Measurements from ENCODE around the gene FKBP1A. TPM values are rescaled to one million over a fixed set of nuclear protein-coding genes. Genes with fewer than 3 reads are reported as not detected.

The FKBP1A gene
- total RNA-seq (100 to 1,000 TPM in 1 of 2 donors, 10 to 100 TPM in 1; 77.9 to 113 TPM), total RNA-seq (32.4 to 36.1 reads per million in 2 donors)

DNA sequence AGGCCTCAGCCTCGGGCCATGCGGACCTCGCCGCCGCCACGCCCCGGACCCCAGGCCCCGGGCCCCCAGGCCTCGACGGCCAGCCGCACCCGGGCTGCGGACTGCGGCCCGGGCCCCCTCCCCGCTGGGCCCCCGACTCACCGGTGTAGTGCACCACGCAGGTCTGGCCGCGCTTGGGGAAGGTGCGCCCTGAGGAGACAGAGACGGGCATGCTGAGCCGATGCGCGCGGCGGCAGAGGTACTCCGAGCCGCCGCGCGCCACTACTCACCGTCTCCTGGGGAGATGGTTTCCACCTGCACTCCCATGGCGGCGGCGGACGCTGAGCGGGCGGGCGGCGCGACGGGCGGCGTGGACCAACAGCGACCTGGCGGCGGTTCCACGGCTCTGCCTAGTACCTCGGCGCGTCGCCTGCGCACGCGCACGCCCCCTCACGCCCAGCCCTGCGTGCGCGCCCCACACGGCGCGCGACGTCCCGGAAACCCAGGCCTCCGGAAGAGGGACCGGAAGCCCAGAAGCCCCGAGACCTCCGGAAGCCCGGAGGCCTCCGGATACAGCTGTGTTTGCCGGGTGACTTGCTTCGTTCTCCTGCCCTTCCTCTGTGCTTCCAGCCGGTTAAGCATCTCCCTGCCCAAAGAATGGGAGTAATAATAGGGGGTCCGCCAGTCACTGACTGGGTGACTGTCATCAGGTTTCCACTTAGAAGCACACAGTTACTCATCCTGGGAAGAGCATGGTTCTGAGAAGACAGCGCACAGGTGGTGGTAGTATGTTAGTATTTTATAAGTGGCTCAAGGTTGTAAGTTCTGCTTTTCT, at the start of gene FKBP1A:
Gene FKBP1A (minus strand): TSS at position 362 of the 814 bp plus-strand sequence. CDS start 56 bp downstream, at position 306.
- H3K4me1 Mint-ChIP-seq: peaks cover 53% of the 10 kb centered on the region
- peak within 1 kb of the TSS; percentile 97 for H3K27ac Mint-ChIP-seq

DNA sequence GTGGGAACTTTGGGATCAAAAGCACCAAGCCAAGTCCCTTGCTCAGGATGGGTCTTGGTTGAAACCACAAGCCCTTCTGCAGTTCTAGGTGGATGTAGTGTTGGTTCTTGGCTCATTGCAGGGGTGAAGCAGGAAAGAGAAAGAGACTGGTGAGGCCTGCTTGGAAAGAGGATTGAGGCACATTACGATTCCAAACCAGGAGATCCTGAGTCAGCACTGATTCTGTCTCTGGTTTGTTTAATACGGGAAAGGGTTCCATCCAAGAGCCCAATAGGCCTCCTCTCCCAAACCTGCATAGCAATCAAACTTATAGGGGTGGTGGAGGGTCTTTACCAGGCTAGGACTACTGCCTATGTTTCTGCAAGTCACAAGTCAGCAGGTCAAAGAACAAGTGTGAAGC, 49.5 kb upstream of the FKBP1A start:
- DNase-seq (no peak), ATAC-seq (no peak)
- Mint-ChIP-seq H3K36me3 (ENCODE audit: low read depth) (peaks cover 6% of the 10 kb centered on the region), H3K4me3 (no peak overlapping the region), H3K4me1 (peaks cover 13% of the 10 kb centered on the region), H3K27ac (no peak overlapping the region), H3K27me3 (no peaks in the 10 kb centered on the region)
- H3K9me3 ChIP-seq (ENCODE audit: control insufficient read depth, low read length, poor library complexity, severe bottlenecking): no peaks in the 10 kb centered on the region

More for the DNA sequence above, at the start of gene FKBP1A:
- H3K36me3 Mint-ChIP-seq (ENCODE audit: low read depth): no peaks in the 10 kb centered on the region
- no peaks in the 10 kb centered on the region for H3K9me3 ChIP-seq (ENCODE audit: control insufficient read depth, low read length, poor library complexity, severe bottlenecking)
- no peaks in the 10 kb centered on the region for H3K27me3 Mint-ChIP-seq
- peak; percentile 83 to 87 (median 87) for DNase-seq
- peak; percentile 88 for ATAC-seq
- H3K4me3 Mint-ChIP-seq: peak within 1 kb of the TSS; percentile 92

DNA sequence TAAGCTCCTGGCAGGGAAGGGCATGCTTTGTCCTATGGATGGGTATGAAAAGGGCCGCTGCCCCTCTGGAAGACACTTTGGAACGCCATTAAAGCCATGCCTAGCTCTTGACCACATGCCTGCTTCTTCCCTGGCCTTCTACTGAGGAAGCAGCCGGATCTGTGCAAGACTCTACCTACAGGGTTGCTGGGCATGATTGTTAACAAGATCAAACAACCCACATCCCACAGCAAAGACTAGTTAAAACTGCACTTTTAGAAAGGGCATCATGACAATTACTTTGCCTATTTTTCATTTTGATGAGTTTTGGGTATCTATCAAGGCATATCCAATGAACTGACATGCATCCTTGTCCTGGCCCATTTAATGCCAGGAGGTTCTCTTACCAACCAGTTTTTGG, 48.3 kb upstream of the FKBP1A start:
- peaks cover 15% of the 10 kb centered on the region for H3K4me1 Mint-ChIP-seq
- no peaks in the 10 kb centered on the region for H3K9me3 ChIP-seq (ENCODE audit: control insufficient read depth, low read length, poor library complexity, severe bottlenecking)
- H3K27me3 Mint-ChIP-seq: no peaks in the 10 kb centered on the region
- peaks cover 3% of the 10 kb centered on the region for H3K36me3 Mint-ChIP-seq (ENCODE audit: low read depth)
- H3K27ac Mint-ChIP-seq: peak overlapping the region; percentile 61
- ATAC-seq (no peak), DNase-seq (no peak)
- H3K4me3 Mint-ChIP-seq: no peak overlapping the region

DNA sequence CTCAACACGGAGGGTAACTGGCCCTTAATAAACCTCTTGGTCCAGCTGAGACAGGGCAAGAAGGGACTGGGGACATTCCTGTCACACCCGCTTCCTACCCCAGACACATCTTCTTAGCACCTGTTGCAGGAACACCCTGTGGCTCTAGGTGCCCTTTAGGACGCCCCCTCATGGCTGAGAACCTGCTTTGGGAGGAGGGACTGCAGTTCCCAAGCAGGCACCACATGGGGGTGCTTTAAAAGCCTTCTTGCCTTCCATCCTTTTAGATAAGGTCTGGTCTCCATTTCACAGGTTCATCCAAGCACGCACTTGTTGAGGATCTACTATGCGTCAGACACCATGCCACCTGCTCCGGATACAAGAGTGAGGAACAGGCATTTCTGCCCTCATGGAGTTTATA, 47.2 kb upstream of the FKBP1A start:
- no peak overlapping the region for H3K4me3 Mint-ChIP-seq
- H3K27me3 Mint-ChIP-seq: no peaks in the 10 kb centered on the region
- no peak for DNase-seq
- H3K4me1 Mint-ChIP-seq: peaks cover 22% of the 10 kb centered on the region
- H3K9me3 ChIP-seq (ENCODE audit: control insufficient read depth, low read length, poor library complexity, severe bottlenecking): no peaks in the 10 kb centered on the region
- peak overlapping the region; percentile 24 for H3K27ac Mint-ChIP-seq
- peaks cover 3% of the 10 kb centered on the region for H3K36me3 Mint-ChIP-seq (ENCODE audit: low read depth)
- ATAC-seq: no peak

DNA sequence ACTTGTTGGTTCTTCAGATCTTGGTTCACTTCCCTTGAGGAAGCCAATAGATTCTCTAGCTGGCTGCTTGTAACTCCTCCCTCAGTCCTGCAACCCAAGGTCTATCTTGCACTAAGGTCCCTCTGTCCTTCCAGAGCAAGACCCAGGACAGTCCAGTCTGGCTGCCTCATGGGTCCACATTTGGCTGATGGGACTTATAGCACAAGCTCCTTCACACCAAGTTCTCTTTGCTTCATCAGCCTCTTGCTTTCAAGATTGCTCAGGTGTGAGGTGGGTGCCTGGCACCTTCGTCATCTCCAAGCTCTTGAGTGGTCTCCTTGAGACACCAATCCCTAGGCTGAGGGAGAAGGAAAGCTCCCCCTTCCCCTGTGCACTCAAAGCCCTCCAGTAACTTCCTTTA, 45.5 kb upstream of the FKBP1A start:
- Mint-ChIP-seq H3K4me3 (peak overlapping the region; percentile 19), H3K27ac (no peak overlapping the region), H3K4me1 (peaks cover 29% of the 10 kb centered on the region), H3K36me3 (ENCODE audit: low read depth) (no peaks in the 10 kb centered on the region), H3K27me3 (no peaks in the 10 kb centered on the region)
- DNase-seq: no peak
- no peak for ATAC-seq
- H3K9me3 ChIP-seq (ENCODE audit: control insufficient read depth, low read length, poor library complexity, severe bottlenecking): no peaks in the 10 kb centered on the region

DNA sequence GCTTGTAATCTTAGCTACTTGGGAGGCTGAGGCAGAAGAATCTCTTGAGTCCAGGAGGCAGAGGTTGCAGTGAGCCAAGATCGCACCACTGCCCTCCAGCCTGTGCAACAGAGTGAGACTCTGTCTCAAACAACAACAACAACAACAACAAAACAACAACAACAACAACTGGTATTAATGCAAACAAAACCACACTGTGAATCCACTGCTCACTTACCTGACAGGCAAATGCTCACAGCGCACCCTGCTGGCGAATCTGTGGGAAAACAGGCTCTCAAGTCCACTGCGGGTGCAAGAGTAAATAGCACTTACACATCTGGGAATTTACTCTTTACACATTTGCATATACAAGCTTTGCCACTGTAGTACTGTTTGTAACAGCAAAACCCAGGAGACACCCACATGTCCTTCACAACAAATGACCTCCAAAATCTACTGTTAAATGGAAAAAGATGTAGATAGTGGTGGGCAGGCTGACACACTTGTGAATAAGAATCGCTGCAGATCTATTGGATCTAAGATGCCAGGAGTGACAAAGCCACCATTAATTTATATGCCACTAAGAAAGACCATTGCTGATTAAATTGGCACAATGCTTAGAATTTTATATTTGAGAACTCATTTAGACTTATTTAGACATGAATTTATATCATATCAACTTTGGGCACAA, 44.5 kb upstream of the FKBP1A start:
- Mint-ChIP-seq H3K27me3 (no peaks in the 10 kb centered on the region), H3K4me3 (peak overlapping the region; percentile 3), H3K4me1 (peaks cover 32% of the 10 kb centered on the region), H3K36me3 (ENCODE audit: low read depth) (no peaks in the 10 kb centered on the region), H3K27ac (peak overlapping the region; percentile 27)
- ATAC-seq (peak; percentile 66), DNase-seq (peak; percentile 67 to 68 (median 67))
- no peaks in the 10 kb centered on the region for H3K9me3 ChIP-seq (ENCODE audit: control insufficient read depth, low read length, poor library complexity, severe bottlenecking)

DNA sequence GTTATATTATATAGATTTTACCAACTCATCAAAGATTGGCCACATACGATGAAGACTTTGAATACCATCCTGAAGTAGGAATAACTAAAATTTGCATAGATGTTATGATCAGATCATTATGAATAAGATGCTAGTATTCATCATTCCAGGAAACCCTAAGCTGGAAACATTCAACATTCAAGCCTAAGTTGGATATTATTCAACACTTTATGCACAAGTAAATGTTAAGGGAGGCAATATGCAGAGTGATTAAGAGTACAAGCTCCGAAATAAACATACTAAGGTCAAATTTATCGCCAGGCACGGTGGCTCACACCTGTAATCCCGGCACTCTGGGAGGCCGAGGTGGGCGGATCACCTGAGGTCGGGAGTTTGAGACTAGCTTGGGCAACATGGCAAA, 43.4 kb upstream of the FKBP1A start:
- H3K27me3 Mint-ChIP-seq: no peaks in the 10 kb centered on the region
- H3K9me3 ChIP-seq (ENCODE audit: control insufficient read depth, low read length, poor library complexity, severe bottlenecking): no peaks in the 10 kb centered on the region
- H3K36me3 Mint-ChIP-seq (ENCODE audit: low read depth): no peaks in the 10 kb centered on the region
- peaks cover 27% of the 10 kb centered on the region for H3K4me1 Mint-ChIP-seq
- no peak overlapping the region for H3K4me3 Mint-ChIP-seq
- DNase-seq: no peak
- no peak overlapping the region for H3K27ac Mint-ChIP-seq
- ATAC-seq: no peak

DNA sequence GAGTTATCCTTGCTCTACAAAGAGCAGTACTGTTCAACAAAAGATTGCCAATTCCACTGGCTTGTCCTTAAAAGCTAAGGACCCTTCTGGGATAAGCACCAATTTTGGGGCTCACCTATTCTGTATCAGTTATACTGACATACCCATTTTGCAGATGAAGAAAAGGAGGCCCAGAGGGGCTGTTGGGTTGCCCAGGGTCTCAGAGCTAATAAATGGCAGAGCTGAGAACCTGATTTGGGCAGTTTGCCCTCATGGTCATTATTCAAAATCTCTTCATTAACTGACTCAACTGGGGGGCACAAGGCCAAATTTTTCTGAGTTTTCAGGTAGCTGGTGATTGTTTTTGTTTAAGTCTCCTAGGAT, 42.5 kb upstream of the FKBP1A start:
- Mint-ChIP-seq H3K4me1 (peaks cover 26% of the 10 kb centered on the region), H3K27ac (no peak overlapping the region), H3K27me3 (no peaks in the 10 kb centered on the region), H3K4me3 (peak overlapping the region; percentile 12), H3K36me3 (ENCODE audit: low read depth) (no peaks in the 10 kb centered on the region)
- ATAC-seq (no peak), DNase-seq (no peak)
- H3K9me3 ChIP-seq (ENCODE audit: control insufficient read depth, low read length, poor library complexity, severe bottlenecking): no peaks in the 10 kb centered on the region

DNA sequence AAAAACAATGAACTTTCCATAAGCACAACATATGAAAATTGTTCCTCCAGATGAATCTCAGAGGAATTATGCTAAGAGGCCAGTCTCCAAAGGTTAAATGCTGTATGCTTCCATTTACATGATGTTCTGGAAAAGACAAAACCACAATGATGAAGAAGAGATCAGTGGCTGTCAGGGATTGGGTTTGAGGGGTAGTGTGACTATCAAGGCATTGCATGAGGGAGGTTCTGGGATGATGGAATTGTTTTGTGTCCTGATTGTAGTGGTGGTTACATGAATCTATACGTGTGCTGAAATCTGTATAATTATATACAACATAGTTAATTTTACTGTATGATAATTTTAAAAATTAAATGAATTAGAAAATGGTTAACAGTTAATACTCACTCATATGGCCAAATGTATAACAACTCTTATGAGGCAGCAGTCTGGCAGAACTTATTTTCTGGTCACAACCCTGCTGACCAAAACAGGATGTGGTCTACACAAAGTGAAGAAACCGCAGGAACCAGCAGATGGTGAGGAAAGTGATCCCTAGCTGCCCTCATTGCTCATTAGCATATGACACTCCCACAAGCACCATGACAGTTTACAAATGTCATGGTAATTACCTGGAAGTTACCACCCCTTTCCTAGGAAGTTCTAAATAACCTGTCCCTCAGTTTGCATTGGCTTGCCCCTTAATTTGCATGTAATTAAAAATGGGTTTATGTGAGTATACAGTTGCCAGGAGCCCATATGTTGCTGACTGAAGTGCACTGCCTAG, 41.9 kb upstream of the FKBP1A start:
- H3K27ac Mint-ChIP-seq: no peak overlapping the region
- H3K36me3 Mint-ChIP-seq (ENCODE audit: low read depth): no peaks in the 10 kb centered on the region
- H3K27me3 Mint-ChIP-seq: no peaks in the 10 kb centered on the region
- peak overlapping the region; percentile 49 for H3K4me3 Mint-ChIP-seq
- ATAC-seq: peak; percentile 87
- H3K9me3 ChIP-seq (ENCODE audit: control insufficient read depth, low read length, poor library complexity, severe bottlenecking): no peaks in the 10 kb centered on the region
- H3K4me1 Mint-ChIP-seq: peaks cover 24% of the 10 kb centered on the region
- DNase-seq: peak in 1 of 3 donors; percentile 14

DNA sequence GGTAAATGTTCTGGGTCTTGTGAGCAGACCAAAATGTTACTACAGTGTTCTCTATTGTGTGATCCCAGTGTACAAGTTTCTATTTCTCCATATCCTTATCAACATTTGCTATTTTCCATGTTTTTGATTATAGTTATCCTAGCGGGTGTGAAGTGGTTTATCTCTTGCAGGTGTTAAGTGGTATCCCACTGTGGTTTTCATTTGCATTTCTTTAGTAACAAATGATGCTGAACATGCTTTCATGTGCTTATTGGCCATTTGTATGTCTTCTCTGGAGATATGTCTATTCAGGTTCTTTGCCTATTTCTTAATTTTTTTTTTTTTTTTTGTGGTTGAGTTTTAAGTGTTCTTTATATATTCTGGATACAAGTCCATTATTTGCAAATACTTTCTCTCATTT, 38.3 kb upstream of the FKBP1A start:
- no peaks in the 10 kb centered on the region for H3K27me3 Mint-ChIP-seq
- no peak overlapping the region for H3K4me3 Mint-ChIP-seq
- peaks cover 22% of the 10 kb centered on the region for H3K4me1 Mint-ChIP-seq
- no peak overlapping the region for H3K27ac Mint-ChIP-seq
- no peaks in the 10 kb centered on the region for H3K9me3 ChIP-seq (ENCODE audit: control insufficient read depth, low read length, poor library complexity, severe bottlenecking)
- no peak for DNase-seq
- H3K36me3 Mint-ChIP-seq (ENCODE audit: low read depth): no peaks in the 10 kb centered on the region
- no peak for ATAC-seq

DNA sequence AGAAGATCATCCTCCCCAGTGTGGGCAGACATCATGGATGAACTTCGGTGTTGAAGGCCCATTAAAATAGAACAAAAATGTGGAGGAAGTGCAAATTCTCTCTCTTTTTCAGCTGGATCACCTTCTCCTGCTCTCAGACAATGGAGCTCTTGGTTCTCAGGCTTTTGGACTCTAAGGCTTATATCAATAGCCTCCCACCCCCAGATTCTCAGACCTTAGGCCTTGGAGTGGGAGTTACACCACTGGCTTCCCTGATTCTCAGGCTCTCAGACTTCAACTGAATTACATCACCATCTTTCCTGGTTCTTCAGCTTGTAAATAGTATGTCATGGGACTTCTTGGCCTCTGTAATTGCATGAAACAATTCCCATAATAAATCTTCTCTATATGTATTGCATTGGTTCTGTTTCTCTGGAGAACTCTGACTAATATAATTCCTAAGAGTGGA, 37.2 kb upstream of the FKBP1A start:
- H3K27ac Mint-ChIP-seq: no peak overlapping the region
- no peak for DNase-seq
- H3K4me3 Mint-ChIP-seq: no peak overlapping the region
- H3K36me3 Mint-ChIP-seq (ENCODE audit: low read depth): no peaks in the 10 kb centered on the region
- no peaks in the 10 kb centered on the region for H3K9me3 ChIP-seq (ENCODE audit: control insufficient read depth, low read length, poor library complexity, severe bottlenecking)
- ATAC-seq: no peak
- peaks cover 17% of the 10 kb centered on the region for H3K4me1 Mint-ChIP-seq
- H3K27me3 Mint-ChIP-seq: no peaks in the 10 kb centered on the region

DNA sequence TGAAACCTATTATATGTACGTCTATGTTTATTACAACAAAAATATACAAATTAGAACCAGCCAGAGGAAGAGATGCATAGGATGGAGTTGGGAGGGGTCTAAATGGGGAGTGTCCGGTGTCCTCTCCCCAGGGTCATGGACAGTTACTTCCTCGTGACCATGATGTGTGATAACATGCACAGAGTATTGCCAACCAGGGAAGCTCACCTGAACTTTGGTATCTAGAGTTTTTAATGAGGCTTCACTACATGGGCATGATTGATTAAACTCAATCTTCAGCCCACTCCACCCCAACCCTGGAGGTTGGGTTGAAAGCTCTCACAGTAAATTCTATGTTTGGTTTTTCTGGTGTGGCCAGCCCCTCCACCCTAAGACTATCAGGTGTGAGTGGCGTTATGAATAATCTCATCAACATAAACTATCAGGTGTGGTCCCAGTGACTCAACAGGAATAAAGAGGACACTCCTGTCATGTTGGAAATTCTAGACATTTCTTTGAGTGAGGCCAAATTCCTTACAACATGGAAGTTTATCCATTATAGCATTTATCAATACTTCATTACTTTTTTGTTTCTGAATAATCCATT, 36.4 kb upstream of the FKBP1A start:
- Mint-ChIP-seq H3K27ac (no peak overlapping the region), H3K4me1 (peaks cover 14% of the 10 kb centered on the region), H3K4me3 (no peak overlapping the region), H3K27me3 (no peaks in the 10 kb centered on the region), H3K36me3 (ENCODE audit: low read depth) (no peaks in the 10 kb centered on the region)
- DNase-seq (no peak), ATAC-seq (no peak)
- H3K9me3 ChIP-seq (ENCODE audit: control insufficient read depth, low read length, poor library complexity, severe bottlenecking): no peaks in the 10 kb centered on the region
